Measurements from ENCODE around the gene SSH3.

Gene SSH3

DNA sequence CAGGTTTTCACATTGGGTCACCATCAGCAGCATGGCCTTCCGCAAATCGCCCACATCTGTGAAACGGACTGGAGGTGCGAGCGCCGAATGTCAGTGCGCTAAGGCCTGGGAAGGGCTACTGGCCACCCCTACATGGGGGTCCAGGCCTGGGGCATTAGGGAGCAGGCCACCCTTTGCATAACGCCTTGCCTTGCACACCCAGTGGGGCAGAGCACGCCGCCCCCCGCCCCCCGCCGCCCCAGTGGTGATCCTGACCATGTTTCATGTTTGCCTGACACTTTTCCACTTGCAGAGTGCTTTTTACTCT lies 34.4 kb upstream of the SSH3 start:
- DNase-seq: no peak

DNA sequence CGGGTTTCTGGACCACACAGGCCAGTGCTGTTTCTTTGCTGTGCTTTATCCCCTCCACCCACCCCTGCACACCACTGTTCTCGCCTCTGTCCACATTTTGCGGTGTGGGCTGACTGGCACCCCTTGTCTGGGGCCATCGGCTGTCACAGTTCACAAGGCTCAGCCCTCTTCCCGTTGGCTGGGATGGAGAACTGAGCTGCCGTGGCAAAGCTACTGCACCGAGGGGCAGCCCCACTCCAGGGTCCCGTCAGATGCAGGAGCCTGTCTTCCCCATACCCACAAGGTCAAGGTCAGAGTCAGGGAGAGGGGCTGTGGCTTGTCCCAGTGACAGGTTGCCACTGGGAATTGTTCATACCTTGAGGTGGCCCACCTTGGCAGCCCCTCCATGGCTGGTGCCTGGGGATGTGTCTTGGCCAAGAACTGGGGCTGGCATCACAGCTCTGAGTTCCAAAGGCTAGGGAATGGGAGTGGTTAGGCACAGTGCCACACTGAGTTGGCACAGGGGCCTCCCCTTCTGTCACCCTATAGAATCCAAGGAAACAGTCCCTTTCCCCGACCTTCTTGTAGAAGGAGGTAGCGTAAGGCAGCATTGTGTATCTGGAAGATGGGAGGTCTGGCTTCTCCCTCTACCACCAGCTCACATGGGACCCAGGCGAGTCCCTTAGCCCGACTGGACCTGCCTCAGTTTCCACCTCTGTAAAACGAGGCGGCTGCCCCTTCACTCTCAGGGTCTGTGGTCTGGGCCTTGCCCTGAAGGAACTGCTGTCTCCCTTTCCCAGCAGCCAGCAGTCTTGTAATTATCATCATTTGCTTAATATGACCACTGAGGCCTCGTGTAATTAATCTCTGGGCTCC lies 33.7 kb upstream of the SSH3 start:
- DNase-seq: no peak

DNA sequence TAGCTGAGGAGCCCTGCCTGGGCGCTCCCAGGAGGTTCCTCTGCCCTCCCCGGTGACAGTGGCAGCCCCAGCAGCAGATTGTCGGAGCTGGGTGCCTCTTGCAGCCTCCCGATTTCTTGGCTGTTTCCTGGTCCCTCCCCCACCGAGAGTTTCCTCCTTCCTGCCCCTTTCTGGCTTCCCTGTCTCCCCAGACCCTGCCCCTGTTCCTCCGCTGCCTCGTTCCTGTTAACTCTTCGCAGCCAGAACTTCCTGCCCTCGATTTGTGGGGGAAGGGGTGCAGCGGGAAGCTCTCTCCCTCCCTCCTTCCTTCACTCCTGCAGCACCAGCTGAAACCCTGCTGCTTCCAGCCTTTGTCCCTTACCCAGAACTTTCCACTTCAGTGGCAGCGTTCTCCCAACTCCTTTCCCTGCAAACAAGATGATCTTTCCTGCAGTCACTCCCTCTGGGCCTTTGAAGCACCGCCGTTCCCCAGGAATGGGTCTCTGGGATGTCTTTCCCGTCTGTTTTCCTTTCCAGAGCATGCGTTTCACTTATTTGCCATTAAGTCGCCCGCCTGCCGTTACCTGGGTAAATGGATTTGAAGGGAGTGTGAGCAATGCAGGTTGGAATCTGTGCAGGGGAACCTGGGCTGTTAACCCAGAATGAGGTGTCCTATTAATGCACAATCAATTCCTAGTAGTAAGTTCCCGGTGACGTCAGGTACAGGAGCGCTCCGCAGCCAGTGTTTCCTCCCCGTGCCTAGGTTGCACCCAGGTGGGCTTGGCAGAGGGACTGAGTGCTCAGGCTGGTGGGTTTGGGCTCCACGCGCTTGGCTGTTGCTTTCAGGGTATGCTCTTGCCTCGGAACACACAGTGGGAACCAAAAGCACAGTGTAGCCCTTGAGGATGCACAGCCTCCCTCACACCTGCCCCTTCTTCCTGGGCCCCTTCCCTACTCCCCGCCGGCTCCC lies 32.8 kb upstream of the SSH3 start:
- DNase-seq: peak; percentile 37

DNA sequence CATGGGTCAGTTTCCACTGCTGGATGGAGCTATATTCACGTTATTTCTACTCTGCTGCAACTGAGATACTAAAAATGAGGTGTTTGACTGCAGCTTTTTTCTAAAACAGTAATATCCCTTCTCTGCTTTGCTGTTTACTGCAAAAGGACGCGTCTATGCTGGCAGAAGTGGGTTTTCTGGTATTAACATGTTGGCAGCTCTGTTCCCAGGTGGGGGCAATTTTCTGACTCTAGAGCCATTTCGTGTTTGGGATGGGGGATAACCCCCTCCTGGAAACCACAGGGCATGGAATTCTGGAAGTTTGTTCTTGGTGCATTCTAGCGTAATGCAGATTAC lies 32.2 kb upstream of the SSH3 start:
- DNase-seq: no peak

DNA sequence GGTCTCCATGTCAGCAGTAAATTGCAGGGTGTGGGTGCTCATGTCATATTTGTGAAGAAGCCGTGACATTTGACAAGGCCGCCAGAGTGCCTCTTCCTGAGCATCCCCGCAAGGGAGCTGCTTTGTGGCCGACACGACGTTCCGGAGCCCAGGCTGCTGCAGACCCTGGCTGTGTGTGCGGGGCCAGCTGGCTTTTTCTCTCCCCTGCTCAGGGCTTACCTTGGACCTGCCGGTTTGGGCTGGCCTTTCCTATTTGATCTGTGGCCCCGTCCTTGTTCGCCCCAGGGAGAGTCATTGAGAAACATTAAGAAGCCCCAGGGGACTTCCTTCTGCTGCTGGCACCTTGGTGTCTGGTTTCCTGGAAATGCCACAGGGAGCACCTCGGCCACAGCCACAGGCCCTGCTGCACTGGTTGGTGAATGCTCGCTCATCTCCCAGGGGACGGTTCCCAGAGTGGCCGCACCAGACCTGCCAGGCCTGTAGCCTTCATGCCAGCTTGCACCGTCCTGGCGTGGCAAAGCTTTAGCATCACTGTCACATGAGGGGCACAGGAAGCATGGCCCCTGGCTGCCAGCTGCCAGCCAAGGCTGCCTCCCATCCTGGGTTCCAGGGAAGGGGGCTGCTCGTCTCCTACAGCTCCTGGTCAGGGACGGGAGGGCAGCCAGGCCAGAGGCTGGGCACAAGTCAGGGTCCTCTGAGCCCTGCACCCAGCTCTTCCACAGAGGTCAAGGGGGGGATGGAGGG lies 31.6 kb upstream of the SSH3 start:
- DNase-seq: no peak

DNA sequence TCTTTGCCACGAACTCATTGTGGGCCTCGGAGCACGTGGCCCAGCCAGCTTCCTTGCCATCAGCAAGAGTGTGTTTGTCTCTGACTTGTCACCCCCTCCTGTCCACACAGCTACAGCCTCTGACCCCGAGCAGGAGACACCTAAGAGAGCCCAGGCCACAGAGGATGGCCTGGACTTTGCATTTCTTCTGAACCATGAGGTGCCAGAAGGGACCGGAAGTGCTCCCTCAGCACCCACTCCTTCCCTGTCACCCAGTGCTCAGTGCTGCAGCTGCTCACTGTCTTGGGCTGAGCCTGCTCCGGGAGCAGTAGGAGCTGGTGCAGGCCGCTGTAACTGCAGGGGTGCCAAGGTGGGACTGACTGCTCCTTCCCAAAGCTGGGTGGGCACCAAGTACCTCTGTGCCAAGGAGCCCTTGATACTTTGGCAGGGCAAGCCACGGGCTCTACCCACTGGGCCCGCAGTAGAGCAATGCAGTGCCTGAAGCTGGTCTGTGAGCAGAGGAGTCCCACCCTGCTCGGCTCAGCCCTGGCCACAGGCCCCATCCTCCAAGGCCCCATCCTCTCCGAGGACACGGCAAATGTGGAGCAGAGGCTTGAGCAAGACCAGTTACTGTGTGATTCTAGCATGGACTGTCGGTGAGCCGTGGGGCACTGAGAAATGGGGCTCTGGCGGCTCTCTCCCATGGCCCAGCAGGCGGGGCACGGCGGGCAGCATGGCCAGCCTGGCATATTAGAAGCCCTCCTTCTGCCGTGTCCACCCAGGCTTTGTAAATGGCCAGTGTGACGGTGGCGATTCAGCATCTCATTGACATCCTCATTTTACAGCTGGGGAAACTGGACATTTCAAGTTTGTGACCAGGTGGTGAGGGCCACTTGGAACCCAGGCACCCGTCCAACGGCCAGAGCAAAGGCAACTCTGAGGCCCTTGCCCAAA lies 30.7 kb upstream of the SSH3 start:
- DNase-seq: no peak

DNA sequence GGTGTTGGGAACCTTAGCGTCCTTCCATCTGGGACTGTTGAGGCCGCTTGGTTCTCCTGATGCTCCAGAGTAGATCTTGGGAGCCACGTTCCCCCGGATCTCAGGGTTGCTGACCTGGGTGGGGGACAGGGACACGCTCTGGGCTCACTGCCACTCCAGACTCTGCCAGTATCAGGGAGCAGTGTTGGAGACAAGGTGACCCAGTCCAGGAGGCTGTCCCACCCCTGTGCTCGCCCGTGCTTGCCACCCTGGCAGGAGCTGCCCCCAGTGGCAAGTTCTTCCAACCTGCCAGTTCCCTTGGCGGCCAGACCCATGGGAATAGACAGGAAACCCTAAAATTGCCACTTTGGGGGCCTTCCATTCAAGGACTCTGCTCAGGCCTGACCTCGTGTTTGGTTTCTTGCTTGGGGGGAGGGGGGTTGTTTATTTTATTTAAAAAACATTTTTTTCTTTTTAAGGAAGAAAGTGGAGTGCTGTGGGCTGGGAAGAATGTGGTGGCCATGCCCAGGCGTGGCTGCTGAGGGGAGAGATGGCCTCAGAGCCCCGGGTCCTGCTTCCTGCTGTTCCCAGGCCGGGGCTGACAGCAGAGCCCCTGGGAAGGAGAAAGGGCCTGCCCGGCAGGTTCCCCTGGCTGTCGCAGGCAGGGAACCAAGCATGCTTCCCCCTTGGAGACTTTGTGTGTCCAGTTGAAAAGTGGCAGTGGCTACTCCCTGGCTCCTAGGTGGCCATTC lies 29.9 kb upstream of the SSH3 start:
- DNase-seq: no peak

DNA sequence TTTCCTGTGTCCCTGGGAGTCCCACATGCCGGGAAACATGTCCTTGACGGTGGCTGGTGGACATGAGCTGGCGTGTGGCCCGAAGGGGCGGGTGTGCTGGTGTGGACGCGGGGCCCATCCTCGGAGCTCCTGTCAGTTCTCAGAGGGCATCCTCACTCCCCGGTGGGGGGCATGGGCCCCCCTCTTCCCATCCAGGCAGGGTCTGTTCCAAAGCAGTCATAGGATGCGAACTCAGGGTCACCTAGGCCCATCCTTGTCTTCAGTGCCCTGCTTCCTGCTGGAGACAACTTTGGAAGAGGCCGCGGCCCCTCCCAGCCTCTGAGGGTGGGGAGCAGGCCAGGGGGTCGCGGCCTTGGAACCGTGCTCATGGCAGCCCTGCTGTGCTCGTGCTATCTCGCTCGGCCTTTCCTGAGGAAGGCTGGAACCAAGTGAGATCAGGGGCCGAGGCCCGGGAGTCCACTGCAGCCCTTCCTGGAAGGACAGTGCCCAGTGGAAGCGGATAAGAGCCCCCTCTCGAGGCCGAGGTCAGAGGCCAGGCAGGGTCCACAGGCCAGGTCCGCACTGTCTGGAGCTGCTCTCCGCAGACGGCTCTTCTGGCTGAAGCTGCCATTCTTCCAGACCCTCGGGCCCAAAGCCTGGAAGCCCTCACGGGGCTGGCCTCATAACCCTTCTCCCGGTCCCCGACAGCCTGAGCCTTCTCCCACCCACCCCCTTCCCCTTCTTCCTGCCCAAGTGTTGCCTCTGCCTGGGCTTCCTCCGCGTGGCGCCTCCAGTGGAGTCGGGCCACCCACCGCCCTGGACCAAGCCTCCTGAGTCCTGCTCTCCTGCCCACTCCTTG lies 28.3 kb upstream of the SSH3 start:
- no peak for DNase-seq

DNA sequence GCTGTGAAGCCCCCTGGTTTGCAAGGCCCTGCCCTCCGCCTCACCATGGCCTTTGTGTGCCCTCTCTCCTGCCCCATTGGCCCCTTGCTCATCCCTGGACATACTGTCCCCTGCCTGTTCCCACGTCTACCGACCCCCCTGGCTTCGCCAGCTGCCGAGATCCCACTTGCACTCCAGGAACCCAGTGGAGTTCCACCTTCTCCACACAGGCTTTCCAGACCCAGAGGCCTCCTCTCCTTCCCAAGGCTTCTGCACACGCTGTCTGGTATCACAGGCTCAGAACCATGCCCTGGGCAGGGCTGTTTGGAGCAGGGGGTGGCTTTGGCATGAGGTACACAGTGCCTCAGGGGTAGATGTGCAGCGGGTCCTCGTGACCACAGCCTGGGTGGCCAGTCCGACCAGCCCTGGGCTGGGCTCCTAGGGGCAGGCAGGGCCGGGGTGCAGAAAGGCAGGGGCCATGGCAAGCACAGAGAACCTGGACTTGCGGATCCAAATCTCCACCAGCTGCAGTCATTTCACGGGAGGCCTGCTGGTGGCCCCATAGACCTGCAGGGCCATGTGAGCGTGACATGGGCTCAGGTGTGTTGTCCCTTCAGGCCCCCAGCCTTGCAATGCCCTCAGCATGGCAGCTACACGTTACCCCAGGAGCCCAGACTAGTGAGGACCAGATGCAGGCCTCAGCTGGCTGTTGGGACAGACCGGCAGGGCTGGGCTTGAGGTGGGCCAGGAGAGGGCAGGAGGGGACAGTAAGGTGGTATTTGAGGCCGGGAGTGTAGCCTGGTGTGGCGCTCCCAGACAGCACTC lies 27.5 kb upstream of the SSH3 start:
- no peak for DNase-seq

DNA sequence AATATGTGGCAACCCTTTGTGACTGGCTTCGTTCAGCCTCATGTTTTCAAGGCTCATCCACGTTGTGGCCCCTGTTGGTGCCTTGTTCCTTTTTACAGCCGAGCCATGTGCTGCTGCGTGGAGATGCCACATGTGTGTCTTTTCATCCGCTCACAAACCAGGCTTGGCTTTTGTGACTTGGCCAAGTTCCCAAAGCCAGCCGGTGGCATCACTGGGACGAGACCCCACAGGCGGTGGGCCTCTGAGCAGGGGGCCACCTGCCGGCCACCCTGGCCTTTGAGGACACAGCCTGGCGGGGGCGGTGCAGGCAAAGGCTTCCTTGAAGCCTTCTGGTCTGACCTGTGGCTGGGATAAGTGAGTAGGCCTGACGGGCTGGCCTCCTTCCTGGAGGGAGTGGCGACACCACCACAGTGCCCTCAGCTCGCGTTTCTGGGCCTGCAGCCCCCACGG lies 26.5 kb upstream of the SSH3 start:
- peak; percentile 15 for DNase-seq

DNA sequence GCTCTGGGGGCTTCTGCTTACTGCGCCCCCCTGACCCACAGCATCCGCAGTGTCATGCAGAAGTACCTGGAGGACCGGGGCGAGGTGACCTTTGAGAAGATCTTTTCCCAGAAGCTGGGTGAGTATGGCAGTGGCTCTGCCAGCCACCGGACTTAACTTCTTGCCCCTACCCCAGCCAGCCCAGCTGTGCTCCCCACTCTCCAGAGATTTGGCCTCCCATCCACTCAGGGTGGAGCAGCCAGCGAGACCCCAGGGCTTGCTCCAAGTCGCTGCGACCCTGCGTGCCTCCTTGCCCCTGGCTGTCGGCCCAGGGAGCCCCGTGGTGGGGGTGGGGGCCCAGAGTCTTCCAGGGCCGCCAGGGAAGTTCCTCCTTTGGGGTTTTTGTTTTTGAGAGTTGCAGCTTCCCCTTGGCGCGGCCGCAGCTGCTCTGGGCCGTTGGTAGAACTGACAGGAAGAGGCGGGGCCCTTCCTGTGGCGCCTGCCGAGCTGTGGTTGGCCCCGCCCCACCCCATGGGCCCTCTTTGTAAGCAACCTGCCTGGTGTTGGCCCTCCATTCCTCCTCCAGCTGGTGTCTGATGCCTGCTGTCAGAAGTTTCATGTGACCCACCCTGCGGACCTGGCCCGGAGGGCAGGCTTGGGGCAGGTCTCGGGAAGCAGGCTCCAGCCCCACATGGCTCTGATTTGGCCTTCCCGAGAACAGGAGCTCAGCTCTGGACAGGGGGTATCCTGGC lies 25.9 kb upstream of the SSH3 start:
- DNase-seq: peak; percentile 73

DNA sequence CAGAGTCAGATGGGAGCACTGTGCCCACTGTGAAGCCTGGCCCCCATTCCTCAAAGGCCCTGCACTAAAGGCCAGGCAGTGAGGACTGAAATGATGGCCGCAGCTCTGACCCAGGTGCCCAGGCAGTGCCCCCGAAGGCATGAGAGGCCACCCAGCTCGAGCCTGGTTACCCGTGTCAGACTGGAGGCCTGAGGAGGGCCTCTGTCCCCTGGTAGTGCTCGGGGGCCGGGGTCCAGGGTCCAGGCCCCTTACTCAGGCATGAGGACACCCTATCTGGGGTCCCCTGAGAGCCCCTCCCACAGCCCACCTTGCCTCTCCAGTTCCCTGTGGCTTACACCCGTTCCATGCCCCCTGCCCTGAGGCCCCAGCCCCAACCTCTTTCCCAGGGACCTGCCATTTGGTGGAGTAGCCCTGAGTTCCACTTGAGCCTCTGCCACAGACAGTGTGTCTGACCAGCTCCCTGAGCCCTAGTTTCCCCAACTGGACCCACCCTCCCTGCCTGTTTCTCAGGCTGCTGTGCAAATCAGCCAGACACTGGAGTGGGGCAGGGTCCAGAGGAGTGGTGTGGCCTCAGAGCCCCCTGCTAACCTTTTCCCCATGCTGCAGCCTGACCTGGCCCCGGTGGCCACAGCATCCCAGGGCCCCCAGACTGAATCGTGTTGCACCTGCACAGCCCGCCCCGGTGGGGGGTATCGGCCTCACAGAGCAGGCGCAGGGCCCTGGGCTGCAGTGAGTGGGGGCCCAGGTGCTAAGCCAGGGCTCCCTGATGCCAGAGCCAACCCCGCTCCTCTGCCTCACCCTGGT lies 25.0 kb upstream of the SSH3 start:
- no peak for DNase-seq

DNA sequence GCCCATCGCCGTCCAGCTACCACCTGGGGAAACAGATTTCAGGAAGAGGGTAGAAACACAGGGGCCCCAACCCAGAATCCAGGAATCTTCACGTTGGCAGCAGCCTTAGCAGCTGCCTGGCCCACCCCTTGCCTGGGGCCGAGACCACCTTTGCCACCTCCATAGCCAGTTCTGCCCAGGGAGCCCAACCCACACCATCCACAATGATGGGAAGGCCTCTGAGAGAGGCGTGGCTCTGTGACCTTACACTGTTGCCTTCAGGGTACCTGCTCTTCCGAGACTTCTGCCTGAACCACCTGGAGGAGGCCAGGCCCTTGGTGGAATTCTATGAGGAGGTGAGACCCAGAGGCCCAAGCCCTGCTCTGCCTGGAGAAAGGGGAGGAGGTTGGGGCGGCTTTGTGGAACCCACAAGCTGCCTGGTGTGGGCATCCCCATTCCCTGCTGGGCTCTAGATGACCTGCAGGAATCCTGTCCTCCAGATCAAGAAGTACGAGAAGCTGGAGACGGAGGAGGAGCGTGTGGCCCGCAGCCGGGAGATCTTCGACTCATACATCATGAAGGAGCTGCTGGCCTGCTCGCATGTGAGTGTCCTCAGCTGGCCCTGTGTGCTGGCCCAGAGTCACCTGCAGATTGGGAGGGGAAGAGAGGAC lies 24.3 kb upstream of the SSH3 start:
- DNase-seq: no peak

DNA sequence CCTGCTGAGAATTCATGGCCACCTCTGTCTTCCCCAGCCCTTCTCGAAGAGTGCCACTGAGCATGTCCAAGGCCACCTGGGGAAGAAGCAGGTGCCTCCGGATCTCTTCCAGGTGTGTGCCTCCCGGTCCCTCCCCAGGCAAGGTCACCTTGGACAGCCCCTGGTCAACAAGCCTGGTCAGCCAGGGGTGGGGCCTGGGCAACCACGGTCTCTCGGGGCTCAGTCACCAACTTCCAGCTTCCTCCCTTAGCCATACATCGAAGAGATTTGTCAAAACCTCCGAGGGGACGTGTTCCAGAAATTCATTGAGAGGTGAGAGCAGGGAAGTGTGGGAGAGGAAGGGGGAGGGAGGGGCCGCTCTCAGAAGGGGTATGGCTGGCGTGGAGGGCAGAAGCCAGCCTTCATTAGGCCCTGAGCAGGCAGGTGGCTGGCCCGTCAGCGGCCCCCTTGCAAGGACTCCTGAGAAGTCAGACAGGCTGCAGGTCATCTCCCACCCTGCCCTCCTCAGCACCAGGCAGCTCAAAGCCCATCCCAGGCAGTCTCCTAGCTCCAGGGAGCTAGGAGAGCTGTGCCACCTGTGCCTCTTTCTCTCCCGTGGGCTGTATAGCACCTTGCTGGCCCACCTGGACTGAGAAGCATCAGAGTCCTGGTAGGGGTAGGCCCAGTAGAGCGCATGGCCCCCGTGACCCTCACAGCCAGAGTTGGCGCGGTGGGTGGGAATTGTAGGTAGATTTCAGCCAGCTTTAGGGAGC lies 23.6 kb upstream of the SSH3 start:
- DNase-seq: no peak

DNA sequence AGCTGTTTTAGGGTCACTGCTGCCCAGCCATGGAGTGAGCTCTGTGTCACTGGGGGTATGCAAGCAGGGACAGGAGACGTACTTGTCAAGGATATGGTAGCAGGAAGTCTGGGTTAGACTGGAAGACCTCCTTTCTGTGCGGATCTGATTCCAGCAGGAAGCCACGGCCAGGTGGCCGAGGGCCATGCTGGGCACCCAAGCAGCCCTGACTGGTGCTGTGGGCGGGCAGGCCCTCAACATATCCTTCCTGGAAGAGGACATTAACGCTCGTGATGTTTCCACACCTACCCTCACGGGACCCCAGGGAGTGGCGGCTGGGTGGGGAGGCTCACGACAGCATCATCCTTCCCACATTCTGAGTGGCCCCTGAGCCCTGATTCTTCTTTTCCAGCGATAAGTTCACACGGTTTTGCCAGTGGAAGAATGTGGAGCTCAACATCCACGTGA lies 23.0 kb upstream of the SSH3 start:
- no peak for DNase-seq

DNA sequence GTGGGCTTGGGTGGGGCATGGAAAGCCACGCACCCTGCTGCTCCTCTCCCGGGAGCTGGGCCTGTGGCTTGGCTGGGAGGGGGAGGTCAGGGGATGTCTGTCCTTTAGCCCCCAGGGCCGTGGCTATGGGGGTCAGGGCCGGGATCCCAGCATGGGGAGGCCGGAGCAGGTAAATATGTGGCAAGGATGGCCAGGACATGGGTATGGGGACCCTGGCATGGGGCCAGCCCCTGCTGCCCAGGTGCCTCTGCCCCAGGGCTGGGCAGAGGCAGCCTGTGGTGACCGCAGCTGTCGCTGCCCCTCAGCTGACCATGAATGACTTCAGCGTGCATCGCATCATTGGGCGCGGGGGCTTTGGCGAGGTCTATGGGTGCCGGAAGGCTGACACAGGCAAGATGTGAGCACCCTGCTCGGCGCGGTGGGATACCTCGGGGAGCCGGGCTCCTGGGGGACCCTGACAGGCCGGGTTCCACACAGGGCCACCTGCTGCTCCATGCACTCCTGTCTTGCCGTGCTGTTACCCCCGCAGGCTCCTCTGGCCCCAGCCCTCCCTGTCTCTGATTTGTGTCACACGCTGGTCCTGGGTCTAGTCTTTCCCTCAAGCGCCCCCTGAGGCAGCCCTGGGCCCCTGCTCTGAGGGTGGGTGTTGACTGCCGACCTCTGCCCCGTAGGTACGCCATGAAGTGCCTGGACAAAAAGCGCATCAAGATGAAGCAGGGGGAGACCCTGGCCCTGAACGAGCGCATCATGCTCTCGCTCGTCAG lies 22.4 kb upstream of the SSH3 start:
- DNase-seq: no peak
